Measurements from ENCODE around the gene RAD51B. TPM values are rescaled to one million over a fixed set of nuclear protein-coding genes. Genes with fewer than 3 reads are reported as not detected.

Gene RAD51B
- total RNA-seq, 3 donors from 2014 or later = 10.6 to 77.6 (median 33.8) TPM

- Histone ChIP-seq H3K4me3 (no peak overlapping the region), H3K27ac (no peak overlapping the region), H3K9me3 (no peaks in the 10 kb centered on the region), H3K4me1 (peaks cover 0 to 5% of the 10 kb centered on the region in 2 donors), H3K36me3 (no peaks in the 10 kb centered on the region), H3K27me3 (no peaks in the 10 kb centered on the region)
- intact Hi-C loops (cut with DNase I; ENCODE audit: low total_unique reads) = no loop called here
- TF ChIP-seq, protein P1, sequence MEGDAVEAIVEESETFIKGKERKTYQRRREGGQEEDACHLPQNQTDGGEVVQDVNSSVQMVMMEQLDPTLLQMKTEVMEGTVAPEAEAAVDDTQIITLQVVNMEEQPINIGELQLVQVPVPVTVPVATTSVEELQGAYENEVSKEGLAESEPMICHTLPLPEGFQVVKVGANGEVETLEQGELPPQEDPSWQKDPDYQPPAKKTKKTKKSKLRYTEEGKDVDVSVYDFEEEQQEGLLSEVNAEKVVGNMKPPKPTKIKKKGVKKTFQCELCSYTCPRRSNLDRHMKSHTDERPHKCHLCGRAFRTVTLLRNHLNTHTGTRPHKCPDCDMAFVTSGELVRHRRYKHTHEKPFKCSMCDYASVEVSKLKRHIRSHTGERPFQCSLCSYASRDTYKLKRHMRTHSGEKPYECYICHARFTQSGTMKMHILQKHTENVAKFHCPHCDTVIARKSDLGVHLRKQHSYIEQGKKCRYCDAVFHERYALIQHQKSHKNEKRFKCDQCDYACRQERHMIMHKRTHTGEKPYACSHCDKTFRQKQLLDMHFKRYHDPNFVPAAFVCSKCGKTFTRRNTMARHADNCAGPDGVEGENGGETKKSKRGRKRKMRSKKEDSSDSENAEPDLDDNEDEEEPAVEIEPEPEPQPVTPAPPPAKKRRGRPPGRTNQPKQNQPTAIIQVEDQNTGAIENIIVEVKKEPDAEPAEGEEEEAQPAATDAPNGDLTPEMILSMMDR (IDR thresholded peaks at IDR 0.05) = no peak
- TF ChIP-seq POLR2AphosphoS5 (IDR thresholded peaks at IDR 0.05) (no peak), POLR2A (IDR thresholded peaks at IDR 0.05) (no peak)
- no peak for DNase-seq (ENCODE audit: low spot score in 2 of 2)
These were observed 39.7 kb downstream of the RAD51B start for GRCh38 chr14:67859169-67859749.

DNA sequence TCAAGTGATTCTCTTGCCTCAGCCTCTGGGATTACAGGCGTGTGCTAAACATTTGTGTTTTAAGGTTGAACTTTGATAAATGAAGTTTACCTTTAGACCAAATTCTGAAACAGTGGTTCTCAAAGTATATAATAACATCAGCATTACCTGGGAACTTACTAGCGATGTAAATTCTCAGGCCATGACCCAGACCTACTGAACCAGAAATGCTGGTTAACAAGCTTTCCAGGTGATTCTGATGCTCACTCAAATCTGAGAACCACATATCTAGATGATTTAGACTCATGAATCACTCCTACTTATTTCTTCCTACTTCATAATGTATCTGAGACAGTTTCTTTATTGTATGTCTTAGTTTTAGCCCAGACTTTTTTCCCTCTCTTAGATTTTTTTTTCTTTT, 43.6 kb downstream of the RAD51B start:
- Histone ChIP-seq H3K27ac (no peak overlapping the region), H3K4me1 (no peaks in the 10 kb centered on the region), H3K27me3 (no peaks in the 10 kb centered on the region), H3K9me3 (no peaks in the 10 kb centered on the region), H3K4me3 (no peak overlapping the region), H3K36me3 (no peaks in the 10 kb centered on the region)
- no peak for DNase-seq (ENCODE audit: low spot score in 2 of 2)
- intact Hi-C loops (cut with DNase I; ENCODE audit: low total_unique reads) = no loop called here
- TF ChIP-seq, protein P1 (IDR thresholded peaks at IDR 0.05) = no peak
- no peak for TF ChIP-seq POLR2A (IDR thresholded peaks at IDR 0.05)
- TF ChIP-seq POLR2AphosphoS5 (IDR thresholded peaks at IDR 0.05) = no peak

DNA sequence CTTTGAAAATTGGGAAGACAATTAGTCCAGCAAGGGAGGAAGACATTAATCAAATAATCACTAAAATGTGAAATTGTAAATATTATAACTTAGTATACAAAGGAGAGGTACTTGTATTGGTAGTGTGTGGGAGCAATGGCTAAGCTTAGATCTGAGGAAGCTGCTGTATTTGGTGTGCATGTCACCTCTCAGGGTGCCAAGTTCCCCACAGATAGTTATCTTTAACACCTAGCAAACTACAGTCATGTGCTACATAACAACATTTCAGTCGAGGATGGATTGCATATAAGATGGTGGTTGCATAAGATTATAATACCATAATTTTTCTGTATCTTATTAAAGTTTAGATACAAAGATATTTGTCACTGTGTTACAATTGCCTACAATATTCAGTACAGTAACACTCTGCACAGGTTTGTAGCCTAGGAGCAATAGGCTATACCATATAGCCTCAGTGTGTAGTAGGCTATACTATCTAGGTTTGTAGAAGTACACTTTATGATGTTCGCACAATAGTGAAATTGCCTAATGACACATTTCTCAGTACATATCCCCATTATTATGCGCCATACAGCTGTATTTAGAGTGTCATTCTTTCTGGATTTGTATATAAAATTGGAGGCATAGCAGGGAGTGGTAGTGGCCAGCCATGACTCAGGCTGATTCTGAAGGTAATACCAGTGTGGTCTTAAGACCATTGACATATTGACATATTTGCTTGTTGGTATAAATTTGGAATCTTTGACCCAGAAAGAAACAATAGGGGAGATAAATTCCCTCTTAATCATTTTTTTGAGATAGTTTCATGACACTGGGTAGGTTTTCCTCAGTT, 55.8 kb downstream of the RAD51B start:
- no peaks in the 10 kb centered on the region for H3K4me1 ChIP-seq
- no peaks in the 10 kb centered on the region for H3K36me3 ChIP-seq
- no peaks in the 10 kb centered on the region for H3K27me3 ChIP-seq
- no peak overlapping the region for H3K4me3 ChIP-seq
- DNase-seq (ENCODE audit: low spot score in 2 of 2) = no peak
- intact Hi-C loops (cut with DNase I; ENCODE audit: low total_unique reads) = no loop called here
- no peaks in the 10 kb centered on the region for H3K9me3 ChIP-seq
- TF ChIP-seq POLR2A (IDR thresholded peaks at IDR 0.05) (no peak), POLR2AphosphoS5 (IDR thresholded peaks at IDR 0.05) (no peak)
- TF ChIP-seq, protein P1 (IDR thresholded peaks at IDR 0.05) = no peak
- no peak overlapping the region for H3K27ac ChIP-seq

- no peak for DNase-seq (ENCODE audit: low spot score in 2 of 2)
- Histone ChIP-seq H3K27ac (no peak overlapping the region), H3K4me1 (no peaks in the 10 kb centered on the region), H3K4me3 (no peak overlapping the region), H3K27me3 (no peaks in the 10 kb centered on the region), H3K9me3 (no peaks in the 10 kb centered on the region), H3K36me3 (no peaks in the 10 kb centered on the region)
- TF ChIP-seq, protein P1 (IDR thresholded peaks at IDR 0.05) = no peak
- no peak for TF ChIP-seq POLR2AphosphoS5 (IDR thresholded peaks at IDR 0.05)
- TF ChIP-seq POLR2A (IDR thresholded peaks at IDR 0.05) = no peak
- intact Hi-C loops (cut with DNase I; ENCODE audit: low total_unique reads) = no loop called here
These were observed 59.4 kb downstream of the RAD51B start for GRCh38 chr14:67879026-67879425.

DNA sequence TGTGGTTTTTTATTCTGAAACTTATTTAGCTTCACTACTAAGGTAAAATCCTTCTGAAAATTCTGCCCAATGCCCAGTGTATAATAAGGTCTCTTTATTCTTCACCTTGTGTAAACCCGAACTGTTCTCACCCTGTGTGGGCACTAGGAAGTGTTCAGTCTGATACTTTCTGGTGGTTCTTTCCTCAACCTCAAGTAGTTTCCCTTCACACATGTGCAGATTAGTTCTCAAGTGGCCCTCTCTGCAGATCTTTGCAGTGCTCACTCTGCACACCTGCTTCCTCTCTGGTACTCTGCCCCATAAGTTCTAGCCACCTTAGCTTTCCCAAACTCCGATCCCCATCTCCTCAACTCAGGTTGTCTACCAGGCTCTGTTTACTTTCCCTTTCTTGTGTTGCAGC, 61.6 kb downstream of the RAD51B start:
- Histone ChIP-seq H3K4me1 (no peaks in the 10 kb centered on the region), H3K4me3 (no peak overlapping the region), H3K27me3 (no peaks in the 10 kb centered on the region), H3K27ac (no peak overlapping the region), H3K9me3 (no peaks in the 10 kb centered on the region), H3K36me3 (no peaks in the 10 kb centered on the region)
- TF ChIP-seq, protein P1 (IDR thresholded peaks at IDR 0.05) = no peak
- no peak for TF ChIP-seq POLR2A (IDR thresholded peaks at IDR 0.05)
- TF ChIP-seq POLR2AphosphoS5 (IDR thresholded peaks at IDR 0.05) = no peak
- DNase-seq (ENCODE audit: low spot score in 2 of 2) = no peak
- intact Hi-C loops (cut with DNase I; ENCODE audit: low total_unique reads) = no loop called here
